Measurements from ENCODE around the gene ARFRP1. TPM values are rescaled to one million over a fixed set of nuclear protein-coding genes. Genes with fewer than 3 reads are reported as not detected.
A peak's percentile ranks its signal among the peaks of the same experiment; 100 is the strongest.

ARFRP1 gene
- total and polyA plus RNA-seq, 2 of the 13 experiments (the other 11 are each of a cell fraction or from before 2014, with no cell fraction given): 32.0 to 51.1 TPM

- TF ChIP-seq TRAFD1 (CRISPR knock-in tag; IDR thresholded peaks at IDR 0.05; ENCODE audit: borderline replicate concordance) (no peak), SAP130 (CRISPR knock-in tag; IDR thresholded peaks at IDR 0.05; ENCODE audit: low read depth) (peak; percentile 99), ZNF737 (CRISPR knock-in tag; IDR thresholded peaks at IDR 0.05; ENCODE audit: borderline replicate concordance) (no peak), MIXL1 (CRISPR knock-in tag; IDR thresholded peaks at IDR 0.05) (peak; percentile 90), PRDM10 (CRISPR knock-in tag; IDR thresholded peaks at IDR 0.05; ENCODE audit: low read depth) (no peak; the same call in 1 of the 2 replicates), ZNF713 (CRISPR knock-in tag; IDR thresholded peaks at IDR 0.05) (0 out of 2 replicates have a peak, but pooled peaks have one; percentile 62), MYC (CRISPR knock-in tag; IDR thresholded peaks at IDR 0.05; ENCODE audit: borderline replicate concordance) (peak; percentile 97), KAT2B (IDR thresholded peaks at IDR 0.05; ENCODE audit: borderline replicate concordance, low read depth, low read length) (no peak), REL (CRISPR knock-in tag; conservative IDR thresholded peaks at IDR 0.05) (peak; percentile 69; the same call in 1 of the 2 replicates), HNRNPLL (IDR thresholded peaks at IDR 0.05; ENCODE audit: low read depth, low read length, poor library complexity, severe bottlenecking) (peak; percentile 72), HDAC2 (CRISPR knock-in tag; IDR thresholded peaks at IDR 0.05) (peak; percentile 86), FOXM1 (CRISPR knock-in tag; IDR thresholded peaks at IDR 0.05) (peak; percentile 87), TOE1 (CRISPR knock-in tag; IDR thresholded peaks at IDR 0.05) (peak; percentile 95), ZFX (CRISPR knock-in tag; IDR thresholded peaks at IDR 0.05; ENCODE audit: low read depth) (peak; percentile 100), GABPA (IDR thresholded peaks at IDR 0.05; ENCODE audit: low read depth, low read length) (no peak), GABPA (CRISPR knock-in tag; IDR thresholded peaks at IDR 0.05; ENCODE audit: low read depth) (peak; percentile 89), REPIN1 (CRISPR knock-in tag; IDR thresholded peaks at IDR 0.05; ENCODE audit: borderline replicate concordance, low read depth) (peak; percentile 93), ZNF333 (CRISPR knock-in tag; IDR thresholded peaks at IDR 0.05; ENCODE audit: borderline replicate concordance) (peak; percentile 61; the same call in 1 of the 2 replicates), ERF (CRISPR knock-in tag; IDR thresholded peaks at IDR 0.05) (peak; percentile 97)
These were observed at the start of gene ARFRP1, which contains the start of gene ZGPAT (continued) for GRCh38 chr20:63707558-63708300.
